ENCODE measurements around the gene ADGRL3.

ADGRL3 gene

GRCh38 chr4:61934198-61934597, 734.1 kb downstream of the ADGRL3 start:
- Histone ChIP-seq H4K20me1 (ENCODE audit: insufficient read depth, low read length) (no peaks in the 10 kb centered on the region), H3K27ac (ENCODE audit: low read length) (no peak overlapping the region), H3K36me3 (replicated peaks; ENCODE audit: low read depth, low read length) (no peaks in the 10 kb centered on the region), H3K9ac (ENCODE audit: low read length) (no peak overlapping the region), H2AFZ (ENCODE audit: low read depth, low read length) (no peak overlapping the region), H3K4me3 (ENCODE audit: low read length) (no peak overlapping the region), H3K4me1 (ENCODE audit: low read length) (no peaks in the 10 kb centered on the region), H3K4me2 (ENCODE audit: low read length) (no peak overlapping the region), H3K79me2 (ENCODE audit: low read length) (no peaks in the 10 kb centered on the region), H3K9me3 (ENCODE audit: insufficient read depth, low read length) (no peaks in the 10 kb centered on the region), H3K27me3 (ENCODE audit: low read depth, low read length) (no peaks in the 10 kb centered on the region)
- TF ChIP-seq, protein P1, sequence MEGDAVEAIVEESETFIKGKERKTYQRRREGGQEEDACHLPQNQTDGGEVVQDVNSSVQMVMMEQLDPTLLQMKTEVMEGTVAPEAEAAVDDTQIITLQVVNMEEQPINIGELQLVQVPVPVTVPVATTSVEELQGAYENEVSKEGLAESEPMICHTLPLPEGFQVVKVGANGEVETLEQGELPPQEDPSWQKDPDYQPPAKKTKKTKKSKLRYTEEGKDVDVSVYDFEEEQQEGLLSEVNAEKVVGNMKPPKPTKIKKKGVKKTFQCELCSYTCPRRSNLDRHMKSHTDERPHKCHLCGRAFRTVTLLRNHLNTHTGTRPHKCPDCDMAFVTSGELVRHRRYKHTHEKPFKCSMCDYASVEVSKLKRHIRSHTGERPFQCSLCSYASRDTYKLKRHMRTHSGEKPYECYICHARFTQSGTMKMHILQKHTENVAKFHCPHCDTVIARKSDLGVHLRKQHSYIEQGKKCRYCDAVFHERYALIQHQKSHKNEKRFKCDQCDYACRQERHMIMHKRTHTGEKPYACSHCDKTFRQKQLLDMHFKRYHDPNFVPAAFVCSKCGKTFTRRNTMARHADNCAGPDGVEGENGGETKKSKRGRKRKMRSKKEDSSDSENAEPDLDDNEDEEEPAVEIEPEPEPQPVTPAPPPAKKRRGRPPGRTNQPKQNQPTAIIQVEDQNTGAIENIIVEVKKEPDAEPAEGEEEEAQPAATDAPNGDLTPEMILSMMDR (IDR thresholded peaks at IDR 0.05; ENCODE audit: low read depth, low read length), result no peak
- no peak for TF ChIP-seq EZH2phosphoT487 (IDR thresholded peaks at IDR 0.05; ENCODE audit: low read depth)

- H2AFZ ChIP-seq (ENCODE audit: low read depth, low read length), result peak overlapping the region; percentile 51; the same call in 1 of the 2 replicates
- no peaks in the 10 kb centered on the region for H3K36me3 ChIP-seq (replicated peaks; ENCODE audit: low read depth, low read length)
- H3K4me3 ChIP-seq (ENCODE audit: low read length), result peak overlapping the region; percentile 21; the same call in 1 of the 2 replicates
- no peaks in the 10 kb centered on the region for H3K9me3 ChIP-seq (ENCODE audit: insufficient read depth, low read length)
- no peaks in the 10 kb centered on the region for H3K79me2 ChIP-seq (ENCODE audit: low read length)
- H4K20me1 ChIP-seq (ENCODE audit: insufficient read depth, low read length), result no peaks in the 10 kb centered on the region
- H3K9ac ChIP-seq (ENCODE audit: low read length), result no peak overlapping the region
- H3K4me2 ChIP-seq (ENCODE audit: low read length), result peak overlapping the region; percentile 10; the same call in 1 of the 2 replicates
- H3K4me1 ChIP-seq (ENCODE audit: low read length), result no peaks in the 10 kb centered on the region
- no peak for TF ChIP-seq EZH2phosphoT487 (IDR thresholded peaks at IDR 0.05; ENCODE audit: low read depth)
- TF ChIP-seq, protein P1 (IDR thresholded peaks at IDR 0.05; ENCODE audit: low read depth, low read length), result no peak
- H3K27me3 ChIP-seq (ENCODE audit: low read depth, low read length), result no peaks in the 10 kb centered on the region
- H3K27ac ChIP-seq (ENCODE audit: low read length), result no peak overlapping the region
Observed at GRCh38 chr4:61938250-61938846, 738.2 kb downstream of the ADGRL3 start.

DNA sequence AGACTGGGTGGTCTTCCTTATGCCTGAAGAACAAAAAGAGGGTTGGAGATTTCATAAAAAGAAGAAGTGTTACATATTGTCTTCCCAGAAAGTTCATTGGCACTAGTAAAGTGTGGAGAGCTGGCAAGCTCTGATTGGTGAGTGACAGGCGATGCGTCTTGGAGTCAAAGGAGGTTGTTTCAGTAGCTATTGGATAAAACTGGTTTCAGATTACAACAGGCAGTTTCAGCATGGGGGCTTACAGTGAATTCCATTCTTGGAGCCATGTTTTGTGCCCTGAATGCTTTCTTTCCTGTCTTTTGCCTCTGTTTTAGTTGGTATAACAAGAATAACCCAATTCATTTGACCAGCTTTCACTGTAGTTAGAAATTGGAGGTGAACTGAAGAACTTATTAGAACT, 750.5 kb downstream of the ADGRL3 start:
- no peaks in the 10 kb centered on the region for H3K79me2 ChIP-seq (ENCODE audit: low read length)
- no peaks in the 10 kb centered on the region for H3K4me1 ChIP-seq (ENCODE audit: low read length)
- no peak overlapping the region for H3K9ac ChIP-seq (ENCODE audit: low read length)
- TF ChIP-seq, protein P1 (IDR thresholded peaks at IDR 0.05; ENCODE audit: low read depth, low read length), result no peak
- TF ChIP-seq EZH2phosphoT487 (IDR thresholded peaks at IDR 0.05; ENCODE audit: low read depth), result no peak
- H3K27me3 ChIP-seq (ENCODE audit: low read depth, low read length), result no peaks in the 10 kb centered on the region
- H3K9me3 ChIP-seq (ENCODE audit: insufficient read depth, low read length), result no peaks in the 10 kb centered on the region
- H4K20me1 ChIP-seq (ENCODE audit: insufficient read depth, low read length), result no peaks in the 10 kb centered on the region
- no peak overlapping the region for H3K27ac ChIP-seq (ENCODE audit: low read length)
- H3K36me3 ChIP-seq (replicated peaks; ENCODE audit: low read depth, low read length), result no peaks in the 10 kb centered on the region
- no peak overlapping the region for H3K4me3 ChIP-seq (ENCODE audit: low read length)
- H3K4me2 ChIP-seq (ENCODE audit: low read length), result no peak overlapping the region
- no peak overlapping the region for H2AFZ ChIP-seq (ENCODE audit: low read depth, low read length)

- Histone ChIP-seq H3K9ac (ENCODE audit: low read length) (no peak overlapping the region), H3K79me2 (ENCODE audit: low read length) (no peaks in the 10 kb centered on the region), H3K4me1 (ENCODE audit: low read length) (no peaks in the 10 kb centered on the region), H3K27me3 (ENCODE audit: low read depth, low read length) (no peaks in the 10 kb centered on the region), H3K36me3 (replicated peaks; ENCODE audit: low read depth, low read length) (no peaks in the 10 kb centered on the region), H3K4me3 (ENCODE audit: low read length) (no peak overlapping the region), H3K9me3 (ENCODE audit: insufficient read depth, low read length) (no peaks in the 10 kb centered on the region), H4K20me1 (ENCODE audit: insufficient read depth, low read length) (no peaks in the 10 kb centered on the region), H3K4me2 (ENCODE audit: low read length) (no peak overlapping the region), H2AFZ (ENCODE audit: low read depth, low read length) (no peak overlapping the region), H3K27ac (ENCODE audit: low read length) (no peak overlapping the region)
- TF ChIP-seq EZH2phosphoT487 (IDR thresholded peaks at IDR 0.05; ENCODE audit: low read depth), result no peak
- TF ChIP-seq, protein P1 (IDR thresholded peaks at IDR 0.05; ENCODE audit: low read depth, low read length), result no peak
Observed at GRCh38 chr4:61953386-61953785, 753.3 kb downstream of the ADGRL3 start.

All from OCI-LY3 (cell line).